Measurements from ENCODE around the gene CARS2.
"Not testable (repeated sequence)": the region's sequence is repeated elsewhere in the genome, so short reads cannot be mapped to it uniquely, and the experiment has no call there.

- not testable (repeated sequence) for TF ChIP-seq CTCF, POLR2A (IDR thresholded peaks at IDR 0.05)
Measured at GRCh38 chr13:110701061-110701460, 4.9 kb downstream of the CARS2 start.

All from uterus (tissue), 2 donors.